ENCODE results near the gene DYNC1H1. TPM values are rescaled to one million over a fixed set of nuclear protein-coding genes. Genes with fewer than 3 reads are reported as not detected.

The DYNC1H1 gene
- total RNA-seq, 1 donor from 2014 or later = 735 TPM

- Mint-ChIP-seq H3K27ac (ENCODE audit: unreplicated experiment) (peak overlapping the region; percentile 28), H3K36me3 (ENCODE audit: low read depth) (peaks cover 13% of the 10 kb centered on the region), H3K9me3 (ENCODE audit: low read depth) (no peaks in the 10 kb centered on the region), H3K4me3 (ENCODE audit: unreplicated experiment) (no peak overlapping the region), H3K4me1 (ENCODE audit: low read depth) (peaks cover 22% of the 10 kb centered on the region), H3K27me3 (ENCODE audit: low read depth) (no peaks in the 10 kb centered on the region)
- no peak for TF ChIP-seq CTCF (IDR thresholded peaks at IDR 0.05)
- DNase-seq (ENCODE audit: low spot score) = no peak
Measured at GRCh38 chr14:102089621-102090343, 125.4 kb downstream of the DYNC1H1 start.

GRCh38 chr14:102090713-102091112 is 126.3 kb downstream of the DYNC1H1 start:
- Mint-ChIP-seq H3K27me3 (ENCODE audit: low read depth) (no peaks in the 10 kb centered on the region), H3K27ac (ENCODE audit: unreplicated experiment) (no peak overlapping the region), H3K4me3 (ENCODE audit: unreplicated experiment) (no peak overlapping the region), H3K9me3 (ENCODE audit: low read depth) (no peaks in the 10 kb centered on the region), H3K4me1 (ENCODE audit: low read depth) (peaks cover 17% of the 10 kb centered on the region), H3K36me3 (ENCODE audit: low read depth) (peaks cover 6% of the 10 kb centered on the region)
- DNase-seq (ENCODE audit: low spot score) = no peak
- no peak for TF ChIP-seq CTCF (IDR thresholded peaks at IDR 0.05)

DNA sequence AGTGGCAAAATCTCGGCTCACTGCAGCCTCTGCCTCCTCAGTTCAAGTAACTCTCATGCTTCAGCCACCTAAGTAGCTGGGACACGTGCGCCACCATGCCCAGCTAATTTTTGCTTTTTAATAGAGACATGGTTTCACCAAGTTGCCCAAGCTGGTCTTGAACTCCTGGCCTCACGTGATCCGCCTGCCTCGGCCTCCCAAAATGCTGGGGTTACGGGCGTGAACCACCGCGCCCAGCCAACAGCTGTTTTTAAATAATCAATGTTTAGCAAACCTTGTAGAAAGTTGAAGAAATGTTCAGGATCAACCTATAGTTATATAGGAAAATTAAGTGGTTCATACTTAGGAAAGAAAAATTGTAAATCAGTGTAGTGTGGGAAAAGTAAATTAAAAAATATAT is 128.4 kb downstream of the DYNC1H1 start:
- DNase-seq (ENCODE audit: low spot score) = no peak
- TF ChIP-seq CTCF (IDR thresholded peaks at IDR 0.05) = no peak
- Mint-ChIP-seq H3K9me3 (ENCODE audit: low read depth) (no peaks in the 10 kb centered on the region), H3K27me3 (ENCODE audit: low read depth) (no peaks in the 10 kb centered on the region), H3K4me1 (ENCODE audit: low read depth) (peaks cover 20% of the 10 kb centered on the region), H3K36me3 (ENCODE audit: low read depth) (no peaks in the 10 kb centered on the region), H3K27ac (ENCODE audit: unreplicated experiment) (no peak overlapping the region), H3K4me3 (ENCODE audit: unreplicated experiment) (no peak overlapping the region)

GRCh38 chr14:102094101-102094500 is 129.7 kb downstream of the DYNC1H1 start:
- Mint-ChIP-seq H3K27ac (ENCODE audit: unreplicated experiment) (no peak overlapping the region), H3K4me1 (ENCODE audit: low read depth) (peaks cover 16% of the 10 kb centered on the region), H3K9me3 (ENCODE audit: low read depth) (no peaks in the 10 kb centered on the region), H3K36me3 (ENCODE audit: low read depth) (no peaks in the 10 kb centered on the region), H3K27me3 (ENCODE audit: low read depth) (no peaks in the 10 kb centered on the region), H3K4me3 (ENCODE audit: unreplicated experiment) (no peak overlapping the region)
- no peak for TF ChIP-seq CTCF (IDR thresholded peaks at IDR 0.05)
- DNase-seq (ENCODE audit: low spot score) = no peak

GRCh38 chr14:102095231-102095870 is 131.0 kb downstream of the DYNC1H1 start:
- TF ChIP-seq CTCF (IDR thresholded peaks at IDR 0.05) = no peak
- H3K4me1 Mint-ChIP-seq (ENCODE audit: low read depth) = peaks cover 13% of the 10 kb centered on the region
- no peaks in the 10 kb centered on the region for H3K9me3 Mint-ChIP-seq (ENCODE audit: low read depth)
- no peak for DNase-seq (ENCODE audit: low spot score)
- peak overlapping the region; percentile 55 for H3K27ac Mint-ChIP-seq (ENCODE audit: unreplicated experiment)
- H3K36me3 Mint-ChIP-seq (ENCODE audit: low read depth) = no peaks in the 10 kb centered on the region
- H3K4me3 Mint-ChIP-seq (ENCODE audit: unreplicated experiment) = no peak overlapping the region
- H3K27me3 Mint-ChIP-seq (ENCODE audit: low read depth) = no peaks in the 10 kb centered on the region
